NCI-H345 (cell line): ENCODE data around the gene EPHB1.

Source experiments
- DNase-seq: peaks from one replicate; lab custom pipeline; 2025; lab: John Stamatoyannopoulos, UW

Gene EPHB1

DNA sequence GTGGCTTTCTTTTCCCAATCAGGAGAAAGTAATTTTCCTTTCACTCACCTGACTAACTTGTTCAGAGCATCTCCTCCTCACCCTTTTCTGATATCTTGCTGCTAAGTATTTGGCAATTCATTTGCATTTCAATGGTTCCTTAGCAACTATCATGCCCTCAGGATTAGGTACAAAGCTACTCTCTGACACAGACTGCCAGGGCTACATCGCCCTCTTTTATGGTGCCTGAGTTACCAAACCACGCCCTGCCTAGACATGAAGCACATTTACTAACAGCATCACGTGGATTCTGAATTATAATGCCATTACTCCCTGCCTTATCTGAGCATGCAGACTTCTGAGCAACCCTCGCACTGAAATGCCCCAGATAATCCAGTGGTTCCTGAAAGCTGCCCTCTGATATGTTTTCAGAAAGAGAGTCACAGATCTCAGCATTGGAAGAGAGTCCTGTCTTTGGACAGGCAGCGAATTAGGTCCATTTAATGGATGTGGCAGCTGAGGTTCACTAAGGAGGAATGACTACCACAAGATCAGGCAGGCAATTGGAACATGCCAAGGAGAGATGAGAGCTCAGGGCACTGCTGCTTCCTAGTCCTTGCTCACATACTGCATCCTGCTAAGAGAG, 14.5 kb downstream of the EPHB1 start:
- peak; percentile 67 for DNase-seq

DNA sequence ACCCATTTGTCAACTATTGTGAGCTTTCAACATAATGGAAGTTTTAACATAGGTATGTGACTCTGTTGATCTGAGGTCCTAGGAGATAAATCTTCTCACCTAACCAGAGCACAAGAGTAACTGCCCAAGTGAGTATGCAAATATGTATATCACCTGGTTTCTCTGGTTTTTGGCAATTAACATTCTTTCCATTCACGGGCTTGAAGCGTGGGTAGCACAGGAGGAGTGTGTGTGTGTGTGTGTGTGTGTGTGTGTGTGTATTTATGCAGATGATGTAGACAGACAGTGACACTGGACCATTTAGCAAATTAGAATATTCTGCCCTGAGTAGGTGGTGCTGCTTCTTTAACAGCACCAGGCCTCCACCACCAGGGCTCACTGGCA, 15.0 kb downstream of the EPHB1 start:
- no peak for DNase-seq

- DNase-seq = no peak
Measured at GRCh38 chr3:134810850-134811249, 15.8 kb downstream of the EPHB1 start.

DNA sequence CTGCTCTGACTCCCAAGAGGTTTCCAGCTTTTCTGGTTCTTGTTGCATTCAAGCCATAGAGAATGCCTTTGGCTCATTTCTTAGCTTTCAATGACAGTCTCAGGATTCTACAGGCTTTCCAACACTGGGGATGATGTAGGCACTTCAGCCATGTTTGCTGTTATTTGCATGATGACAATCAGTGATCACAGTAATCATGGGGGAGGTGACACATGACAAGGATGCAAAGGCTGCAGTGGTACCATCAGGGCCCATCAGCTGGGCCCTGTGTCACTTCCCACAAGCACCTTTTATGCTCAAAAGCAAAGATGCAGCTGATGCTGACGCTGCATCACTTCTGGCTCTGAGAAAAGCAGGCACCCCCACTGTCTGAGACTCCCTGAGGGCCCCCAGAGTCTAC, 18.6 kb downstream of the EPHB1 start:
- DNase-seq = no peak

- no peak for DNase-seq
Measured at GRCh38 chr3:134815519-134815918, 20.5 kb downstream of the EPHB1 start.

DNA sequence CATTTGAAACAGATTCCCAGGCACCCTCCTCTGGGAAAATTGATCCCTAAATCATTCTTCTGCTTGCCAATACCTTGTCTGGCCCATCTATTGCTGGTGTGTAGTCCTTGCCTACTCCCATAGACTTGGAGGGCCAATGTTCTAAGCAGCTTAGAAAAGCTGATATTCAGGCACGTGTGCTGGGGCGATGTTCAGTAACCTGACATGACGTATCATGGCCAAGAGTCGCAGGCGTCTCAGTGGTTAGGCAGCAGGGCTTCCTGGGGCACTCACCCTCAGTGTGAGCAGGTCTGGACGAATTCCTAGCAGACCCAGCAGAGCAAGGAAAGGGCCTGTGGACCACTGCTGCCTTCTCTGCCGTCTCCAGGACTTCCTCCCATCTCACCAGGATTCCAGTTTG, 21.6 kb downstream of the EPHB1 start:
- DNase-seq = no peak

DNA sequence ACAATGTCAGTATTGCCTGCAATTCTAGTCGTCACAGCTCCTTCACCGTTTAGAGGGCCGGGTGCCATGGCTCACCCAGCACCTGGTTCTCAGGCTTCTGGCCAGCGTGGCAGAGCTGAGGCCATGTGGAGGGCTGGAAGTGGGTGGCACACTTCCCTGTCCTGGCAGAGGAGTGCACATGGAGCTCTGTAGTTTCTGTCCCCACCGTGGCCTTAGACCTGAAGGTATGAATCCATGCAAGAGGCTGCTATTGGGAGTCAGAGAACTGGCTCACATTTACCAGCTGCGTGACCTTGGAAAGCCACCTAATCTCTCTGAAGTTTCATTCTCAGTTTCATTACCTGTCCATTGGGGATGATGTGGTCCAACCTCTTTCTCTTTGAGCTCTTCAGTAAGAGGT, 22.2 kb downstream of the EPHB1 start:
- DNase-seq = no peak

- DNase-seq = no peak
Measured at GRCh38 chr3:134820994-134821393, 25.9 kb downstream of the EPHB1 start.

DNA sequence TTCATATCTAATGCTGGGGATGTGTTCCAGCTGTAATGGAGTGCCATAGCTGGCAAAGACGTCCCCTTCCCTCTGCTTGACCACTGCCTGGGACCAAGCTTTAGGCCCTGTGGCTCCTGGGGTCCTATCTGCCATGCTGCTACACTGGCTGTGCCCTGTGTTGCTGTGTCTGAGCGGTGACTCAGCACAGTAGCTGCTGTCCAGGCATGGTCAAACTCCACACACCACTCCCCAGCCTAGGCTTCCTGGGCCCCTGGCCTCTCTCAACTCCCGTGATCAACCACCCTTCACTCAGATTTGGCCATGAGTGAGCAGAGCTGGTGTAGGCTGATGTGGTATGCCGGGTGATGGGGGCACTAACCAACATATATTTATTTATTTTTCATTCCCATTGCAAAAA, 27.0 kb downstream of the EPHB1 start:
- DNase-seq = no peak

GRCh38 chr3:134823679-134824078, 28.6 kb downstream of the EPHB1 start:
- DNase-seq = peak; percentile 85

GRCh38 chr3:134824791-134825190, 29.7 kb downstream of the EPHB1 start:
- peak; percentile 65 for DNase-seq

- DNase-seq = no peak
Measured at GRCh38 chr3:134827213-134827612, 32.2 kb downstream of the EPHB1 start.

GRCh38 chr3:134829721-134830120, 34.7 kb downstream of the EPHB1 start:
- no peak for DNase-seq

DNA sequence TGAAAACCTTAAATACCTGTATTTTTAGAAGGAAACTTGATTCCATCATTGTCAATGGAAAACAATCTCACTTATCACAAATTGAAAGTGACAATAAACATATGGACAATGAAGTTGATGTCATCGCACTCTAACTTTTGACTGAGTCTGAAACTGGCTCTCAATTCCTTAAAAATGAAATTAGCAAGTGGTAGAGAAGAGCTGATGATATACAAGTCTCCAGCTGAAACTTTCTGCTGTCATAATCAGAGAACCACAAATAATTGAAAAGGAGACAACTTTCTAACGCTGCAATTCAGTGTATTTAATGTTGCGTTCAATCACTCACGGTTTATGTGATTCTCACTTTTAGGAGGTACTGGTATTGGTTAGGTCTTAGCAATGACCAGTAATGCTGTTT, 37.5 kb downstream of the EPHB1 start:
- DNase-seq = no peak

- DNase-seq = no peak
Measured at GRCh38 chr3:134833453-134834163, 38.5 kb downstream of the EPHB1 start.

DNA sequence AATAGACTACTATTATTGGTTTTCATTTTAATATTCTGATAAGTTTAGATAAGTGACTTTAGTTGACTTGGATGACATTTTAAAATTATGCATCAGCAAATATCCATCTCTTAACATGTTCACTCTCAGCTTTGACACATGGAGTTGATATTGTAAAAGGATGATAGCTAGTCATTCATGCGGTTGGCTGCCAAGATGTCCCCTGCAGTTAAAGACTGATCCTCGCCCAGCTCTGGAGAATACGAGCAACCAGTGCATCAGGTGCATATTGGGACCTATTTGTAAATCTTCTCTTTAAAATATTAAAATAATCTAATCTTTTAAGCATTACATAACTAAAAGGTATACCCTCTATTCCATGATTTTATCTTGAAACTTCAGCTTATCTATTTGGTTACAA, 41.9 kb downstream of the EPHB1 start:
- DNase-seq = no peak

- no peak for DNase-seq
Measured at GRCh38 chr3:134838599-134838998, 43.5 kb downstream of the EPHB1 start.

DNA sequence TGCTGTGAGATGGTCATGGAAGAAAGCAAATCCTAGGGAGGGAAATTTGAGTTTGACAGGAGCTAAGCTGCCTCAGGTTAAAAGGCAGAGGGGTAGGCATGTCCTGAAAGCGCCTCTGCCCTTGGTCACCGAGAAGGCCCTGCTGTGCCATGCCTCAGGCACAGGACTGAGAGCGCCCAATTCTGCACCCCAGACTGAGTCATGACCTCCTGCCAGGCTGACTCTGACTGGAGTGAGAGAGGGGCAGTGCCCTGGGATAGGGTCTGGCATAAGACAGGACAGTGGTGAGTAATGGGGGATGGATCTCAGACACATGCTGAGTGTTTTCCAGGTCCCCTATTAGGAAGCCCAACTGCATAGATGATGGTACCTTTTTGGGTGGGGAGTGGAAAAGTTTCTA, 44.4 kb downstream of the EPHB1 start:
- DNase-seq = no peak

GRCh38 chr3:134839990-134840389, 44.9 kb downstream of the EPHB1 start:
- DNase-seq = no peak

GRCh38 chr3:134840459-134840858, 45.4 kb downstream of the EPHB1 start:
- DNase-seq = no peak

- DNase-seq = no peak
Measured at GRCh38 chr3:134846084-134846483, 51.0 kb downstream of the EPHB1 start.

GRCh38 chr3:134846911-134847317, 51.9 kb downstream of the EPHB1 start:
- no peak for DNase-seq

- no peak for DNase-seq
Measured at GRCh38 chr3:134847349-134847748, 52.3 kb downstream of the EPHB1 start.

DNA sequence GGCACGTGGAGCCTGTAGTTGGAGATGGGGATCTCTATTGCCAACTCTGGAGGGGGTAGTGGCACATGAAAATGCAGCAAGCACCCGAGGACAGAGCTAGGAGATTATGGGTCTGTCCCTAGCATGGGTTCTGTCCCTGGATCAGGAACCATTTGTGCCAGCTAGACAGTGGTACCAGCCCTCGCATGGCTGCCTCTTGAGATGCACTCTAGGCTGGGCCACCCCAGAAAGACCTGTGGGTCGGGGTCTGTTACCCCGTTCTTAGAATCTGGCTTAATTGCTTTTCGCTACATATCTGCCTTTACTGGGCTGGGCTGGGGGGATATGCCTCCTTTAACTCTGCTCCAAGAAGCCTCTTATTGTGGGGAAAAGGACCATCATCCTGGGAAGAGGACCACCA, 54.5 kb downstream of the EPHB1 start:
- no peak for DNase-seq
